Activated naive CD8-positive, alpha-beta T cell (primary cell): ENCODE measurements around the gene VIT.

Experiments used
- H3K27ac Mint-ChIP-seq: one replicate; pipeline ENCODE4 v1.8.0; 2021; ENCODE audit warnings: mixed read lengths
- H3K27me3 Mint-ChIP-seq: one replicate; pipeline ENCODE4 v1.8.0; 2021; ENCODE audit warnings: mixed read lengths
- H3K36me3 Mint-ChIP-seq: one replicate; pipeline ENCODE4 v1.8.0; 2021; ENCODE audit warnings: mixed read lengths
- H3K4me1 Mint-ChIP-seq: one replicate; pipeline ENCODE4 v1.8.0; 2021; ENCODE audit warnings: low read depth, mixed read lengths
- H3K4me3 Mint-ChIP-seq: one replicate; pipeline ENCODE4 v1.8.0; 2021; ENCODE audit warnings: mild to moderate bottlenecking, mixed read lengths
- H3K9me3 Mint-ChIP-seq: one replicate; pipeline ENCODE4 v1.8.0; 2021; ENCODE audit warnings: low read depth, mixed read lengths

The VIT gene

GRCh38 chr2:36750101-36750500, 53.6 kb downstream of the VIT start:
- Mint-ChIP-seq H3K36me3 (no peaks in the 10 kb centered on the region), H3K27ac (no peak overlapping the region), H3K9me3 (no peaks in the 10 kb centered on the region), H3K4me3 (no peak overlapping the region), H3K27me3 (peaks cover 26% of the 10 kb centered on the region), H3K4me1 (no peaks in the 10 kb centered on the region)

GRCh38 chr2:36753706-36754221, 57.3 kb downstream of the VIT start:
- no peaks in the 10 kb centered on the region for H3K36me3 Mint-ChIP-seq
- H3K4me3 Mint-ChIP-seq: no peak overlapping the region
- H3K9me3 Mint-ChIP-seq: no peaks in the 10 kb centered on the region
- no peaks in the 10 kb centered on the region for H3K4me1 Mint-ChIP-seq
- peaks cover 18% of the 10 kb centered on the region for H3K27me3 Mint-ChIP-seq
- H3K27ac Mint-ChIP-seq: no peak overlapping the region

GRCh38 chr2:36754578-36754977, 58.1 kb downstream of the VIT start:
- H3K9me3 Mint-ChIP-seq: no peaks in the 10 kb centered on the region
- H3K36me3 Mint-ChIP-seq: no peaks in the 10 kb centered on the region
- no peaks in the 10 kb centered on the region for H3K4me1 Mint-ChIP-seq
- no peak overlapping the region for H3K4me3 Mint-ChIP-seq
- no peak overlapping the region for H3K27ac Mint-ChIP-seq
- H3K27me3 Mint-ChIP-seq: peaks cover 15% of the 10 kb centered on the region

GRCh38 chr2:36756438-36756837, 59.9 kb downstream of the VIT start:
- Mint-ChIP-seq H3K36me3 (no peaks in the 10 kb centered on the region), H3K9me3 (no peaks in the 10 kb centered on the region)

GRCh38 chr2:36762764-36763490, 66.4 kb downstream of the VIT start:
- no peaks in the 10 kb centered on the region for H3K9me3 Mint-ChIP-seq
- no peak overlapping the region for H3K27ac Mint-ChIP-seq
- H3K27me3 Mint-ChIP-seq: peaks cover 4% of the 10 kb centered on the region
- no peaks in the 10 kb centered on the region for H3K36me3 Mint-ChIP-seq
- no peak overlapping the region for H3K4me3 Mint-ChIP-seq
- no peaks in the 10 kb centered on the region for H3K4me1 Mint-ChIP-seq

More at GRCh38 chr2:36756438-36756837, 59.9 kb downstream of the VIT start:
- Mint-ChIP-seq H3K4me3 (no peak overlapping the region), H3K27ac (no peak overlapping the region), H3K4me1 (no peaks in the 10 kb centered on the region), H3K27me3 (peaks cover 7% of the 10 kb centered on the region)

GRCh38 chr2:36769106-36769505, 72.6 kb downstream of the VIT start:
- H3K9me3 Mint-ChIP-seq: no peaks in the 10 kb centered on the region
- H3K36me3 Mint-ChIP-seq: no peaks in the 10 kb centered on the region
- no peak overlapping the region for H3K4me3 Mint-ChIP-seq
- H3K4me1 Mint-ChIP-seq: no peaks in the 10 kb centered on the region
- H3K27me3 Mint-ChIP-seq: peaks cover 4% of the 10 kb centered on the region
- no peak overlapping the region for H3K27ac Mint-ChIP-seq

GRCh38 chr2:36770542-36771287, 74.2 kb downstream of the VIT start:
- Mint-ChIP-seq H3K4me3 (no peak overlapping the region), H3K9me3 (no peaks in the 10 kb centered on the region), H3K36me3 (no peaks in the 10 kb centered on the region), H3K4me1 (no peaks in the 10 kb centered on the region), H3K27me3 (peaks cover 2% of the 10 kb centered on the region), H3K27ac (no peak overlapping the region)

GRCh38 chr2:36771671-36772070, 75.2 kb downstream of the VIT start:
- no peak overlapping the region for H3K4me3 Mint-ChIP-seq
- no peaks in the 10 kb centered on the region for H3K36me3 Mint-ChIP-seq
- no peak overlapping the region for H3K27ac Mint-ChIP-seq
- no peaks in the 10 kb centered on the region for H3K4me1 Mint-ChIP-seq
- no peaks in the 10 kb centered on the region for H3K9me3 Mint-ChIP-seq
- peaks cover 2% of the 10 kb centered on the region for H3K27me3 Mint-ChIP-seq

- H3K36me3 Mint-ChIP-seq: no peaks in the 10 kb centered on the region
- H3K27ac Mint-ChIP-seq: no peak overlapping the region
- no peak overlapping the region for H3K4me3 Mint-ChIP-seq
- H3K9me3 Mint-ChIP-seq: no peaks in the 10 kb centered on the region
- peaks cover 2% of the 10 kb centered on the region for H3K27me3 Mint-ChIP-seq
- no peaks in the 10 kb centered on the region for H3K4me1 Mint-ChIP-seq
These were observed 77.4 kb downstream of the VIT start for GRCh38 chr2:36773947-36774346.

GRCh38 chr2:36775261-36775660, 78.8 kb downstream of the VIT start:
- Mint-ChIP-seq H3K27me3 (peaks cover 2% of the 10 kb centered on the region), H3K9me3 (no peaks in the 10 kb centered on the region), H3K36me3 (no peaks in the 10 kb centered on the region), H3K4me3 (no peak overlapping the region), H3K4me1 (no peaks in the 10 kb centered on the region), H3K27ac (no peak overlapping the region)

- peaks cover 2% of the 10 kb centered on the region for H3K27me3 Mint-ChIP-seq
- H3K36me3 Mint-ChIP-seq: no peaks in the 10 kb centered on the region
- H3K4me3 Mint-ChIP-seq: no peak overlapping the region
- no peaks in the 10 kb centered on the region for H3K4me1 Mint-ChIP-seq
- no peak overlapping the region for H3K27ac Mint-ChIP-seq
- no peaks in the 10 kb centered on the region for H3K9me3 Mint-ChIP-seq
These were observed 79.3 kb downstream of the VIT start for GRCh38 chr2:36775806-36776205.

- H3K27me3 Mint-ChIP-seq: peaks cover 2% of the 10 kb centered on the region
These were observed 80.8 kb downstream of the VIT start for GRCh38 chr2:36777272-36777671.

GRCh38 chr2:36777788-36778187, 81.3 kb downstream of the VIT start:
- H3K27me3 Mint-ChIP-seq: peaks cover 5% of the 10 kb centered on the region
- no peaks in the 10 kb centered on the region for H3K9me3 Mint-ChIP-seq
- no peaks in the 10 kb centered on the region for H3K4me1 Mint-ChIP-seq
- H3K36me3 Mint-ChIP-seq: no peaks in the 10 kb centered on the region
- no peak overlapping the region for H3K27ac Mint-ChIP-seq
- no peak overlapping the region for H3K4me3 Mint-ChIP-seq

More at GRCh38 chr2:36777272-36777671, 80.8 kb downstream of the VIT start:
- H3K27ac Mint-ChIP-seq: no peak overlapping the region
- H3K36me3 Mint-ChIP-seq: no peaks in the 10 kb centered on the region
- H3K4me3 Mint-ChIP-seq: no peak overlapping the region
- no peaks in the 10 kb centered on the region for H3K9me3 Mint-ChIP-seq
- no peaks in the 10 kb centered on the region for H3K4me1 Mint-ChIP-seq

- H3K27ac Mint-ChIP-seq: no peak overlapping the region
- peaks cover 4% of the 10 kb centered on the region for H3K27me3 Mint-ChIP-seq
- H3K9me3 Mint-ChIP-seq: no peaks in the 10 kb centered on the region
- H3K4me3 Mint-ChIP-seq: no peak overlapping the region
- H3K4me1 Mint-ChIP-seq: no peaks in the 10 kb centered on the region
- no peaks in the 10 kb centered on the region for H3K36me3 Mint-ChIP-seq
These were observed 83.0 kb downstream of the VIT start for GRCh38 chr2:36779462-36779861.

GRCh38 chr2:36780231-36780839, 83.8 kb downstream of the VIT start:
- H3K9me3 Mint-ChIP-seq: no peaks in the 10 kb centered on the region
- H3K36me3 Mint-ChIP-seq: no peaks in the 10 kb centered on the region
- H3K4me1 Mint-ChIP-seq: peaks cover 2% of the 10 kb centered on the region
- H3K27ac Mint-ChIP-seq: no peak overlapping the region
- H3K4me3 Mint-ChIP-seq: no peak overlapping the region
- peaks cover 4% of the 10 kb centered on the region for H3K27me3 Mint-ChIP-seq
